Neural progenitor cell (in vitro differentiated cells): ENCODE measurements around the gene PRR22.

Experiments used
- EZH2 ChIP-seq: fragments of 200-600 bp; sonication (generic); IDR thresholded peaks from 2 replicates; pipeline ENCODE4 v1.6.1; 2017; ENCODE audit warnings: antibody characterized with exemption, mild to moderate bottlenecking, moderate library complexity
- TF ChIP-seq, protein P1 (sequence below): fragments of 200-600 bp; sonication (generic); IDR thresholded peaks from 2 replicates; pipeline ENCODE4 v1.5.1; 2017; ENCODE audit warnings: antibody characterized with exemption, mild to moderate bottlenecking

DNA sequence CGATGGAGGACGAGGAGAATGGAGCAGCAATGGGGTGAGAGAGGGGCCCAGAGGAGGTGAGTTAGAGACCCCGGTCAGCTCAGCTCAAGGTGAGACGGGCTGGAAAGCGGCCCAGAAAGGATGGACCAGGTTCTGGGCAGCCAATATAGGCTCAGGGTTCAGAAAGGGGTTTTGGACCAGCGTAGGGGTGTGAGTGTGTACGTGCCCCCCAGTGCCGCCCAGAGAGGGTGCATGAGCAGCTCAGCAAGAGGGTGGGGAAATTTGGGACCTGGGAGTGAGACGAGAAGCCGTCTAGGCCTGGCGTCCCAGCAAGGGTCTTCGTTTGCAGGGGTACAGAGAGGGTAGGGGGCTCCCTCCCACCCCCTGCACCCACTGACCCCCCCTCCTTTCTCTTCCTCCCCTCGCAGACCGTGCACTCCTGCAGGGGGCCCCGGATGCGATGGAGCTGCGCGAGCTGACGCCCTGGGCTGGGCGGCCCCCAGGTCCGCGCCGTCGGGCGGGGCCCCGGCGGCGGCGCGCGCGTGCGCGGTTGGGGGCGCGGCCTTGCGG lies 42.9 kb upstream of the PRR22 start:
- TF ChIP-seq, protein P1, sequence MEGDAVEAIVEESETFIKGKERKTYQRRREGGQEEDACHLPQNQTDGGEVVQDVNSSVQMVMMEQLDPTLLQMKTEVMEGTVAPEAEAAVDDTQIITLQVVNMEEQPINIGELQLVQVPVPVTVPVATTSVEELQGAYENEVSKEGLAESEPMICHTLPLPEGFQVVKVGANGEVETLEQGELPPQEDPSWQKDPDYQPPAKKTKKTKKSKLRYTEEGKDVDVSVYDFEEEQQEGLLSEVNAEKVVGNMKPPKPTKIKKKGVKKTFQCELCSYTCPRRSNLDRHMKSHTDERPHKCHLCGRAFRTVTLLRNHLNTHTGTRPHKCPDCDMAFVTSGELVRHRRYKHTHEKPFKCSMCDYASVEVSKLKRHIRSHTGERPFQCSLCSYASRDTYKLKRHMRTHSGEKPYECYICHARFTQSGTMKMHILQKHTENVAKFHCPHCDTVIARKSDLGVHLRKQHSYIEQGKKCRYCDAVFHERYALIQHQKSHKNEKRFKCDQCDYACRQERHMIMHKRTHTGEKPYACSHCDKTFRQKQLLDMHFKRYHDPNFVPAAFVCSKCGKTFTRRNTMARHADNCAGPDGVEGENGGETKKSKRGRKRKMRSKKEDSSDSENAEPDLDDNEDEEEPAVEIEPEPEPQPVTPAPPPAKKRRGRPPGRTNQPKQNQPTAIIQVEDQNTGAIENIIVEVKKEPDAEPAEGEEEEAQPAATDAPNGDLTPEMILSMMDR, result no peak
- TF ChIP-seq EZH2, result no peak
